Activated T-cell treated with anti-CD3 and anti-CD28 coated beads, Interleukin-2, amount 50 U/mL, for 72 hours (primary cell): ENCODE measurements around the gene R3HDML. TPM values are rescaled to one million over a fixed set of nuclear protein-coding genes. Genes with fewer than 3 reads are reported as not detected.
"Not testable (repeated sequence)": the region's sequence is repeated elsewhere in the genome, so short reads cannot be mapped to it uniquely, and the experiment has no call there.

ENCODE experiments used
- ATAC-seq, 2 donors: fragments of 150-1000 bp; cut with Tn5 transposase; replicated peaks in 1 of 2; 2 replicates each; pipeline ENCODE4 v1.10.0; 2021; ENCODE audit warnings: moderate library complexity in 2 of 2, mild to moderate bottlenecking in 1 of 2
- DNase-seq, 2 donors: peaks; one replicate each; pipeline ENCODE4 v3.0.0; 2021 to 2022; ENCODE audit warnings: mixed read lengths in 1 of 2
- H3K27ac Mint-ChIP-seq: one replicate; pipeline ENCODE4 v1.8.0; 2022; ENCODE audit warnings: mild to moderate bottlenecking, moderate library complexity, mixed read lengths
- H3K27me3 Mint-ChIP-seq: one replicate; pipeline ENCODE4 v1.8.0; 2022; ENCODE audit warnings: low read depth, mixed read lengths
- H3K36me3 Mint-ChIP-seq, 2 donors: one replicate each; pipeline ENCODE4 v1.8.0; 2022; ENCODE audit warnings: mixed read lengths in 2 of 2, mild to moderate bottlenecking in 1 of 2; ENCODE audit not compliant: insufficient read depth in 2 of 2
- H3K4me1 Mint-ChIP-seq: one replicate; pipeline ENCODE4 v1.8.0; 2022; ENCODE audit warnings: low read depth, mixed read lengths
- H3K4me3 Mint-ChIP-seq, 2 donors: one replicate each; pipeline ENCODE4 v1.8.0; 2022; ENCODE audit warnings: mild to moderate bottlenecking in 2 of 2, mixed read lengths in 2 of 2, moderate library complexity in 2 of 2
- H3K9me3 Mint-ChIP-seq, 2 donors: one replicate each; pipeline ENCODE4 v1.8.0; 2022; ENCODE audit warnings: mixed read lengths in 2 of 2
- total RNA-seq, 2 donors: library from RNA; stranded (reverse); gene quantifications; one replicate each; pipeline ENCODE4 v1.2.3, GENCODE V29; 2022

The R3HDML gene
- total RNA-seq, 2 donors from 2014 or later, result not detected

- Mint-ChIP-seq H3K4me1 (peaks cover 15% of the 10 kb centered on the region), H3K27me3 (no peaks in the 10 kb centered on the region), H3K27ac (peak overlapping the region; percentile 93), H3K4me3 (peak overlapping the region; percentile 77 to 92), H3K9me3 (no peaks in the 10 kb centered on the region), H3K36me3 (no peaks in the 10 kb centered on the region)
- ATAC-seq, result no peak
- no peak for DNase-seq
These were observed 26.8 kb upstream of the R3HDML start for GRCh38 chr20:44309763-44310663.

GRCh38 chr20:44310664-44311639 is 25.9 kb upstream of the R3HDML start, which contains the start of gene FITM2:
FITM2 (minus strand) TSS chr20:44311202; CDS start chr20:44311148, 54 bp downstream.
- Mint-ChIP-seq H3K4me1 (peaks cover 15% of the 10 kb centered on the region), H3K27ac (peak within 1 kb of the TSS; percentile 93)
- DNase-seq, result peak; percentile 99

GRCh38 chr20:44314870-44315269 is 22.0 kb upstream of the R3HDML start:
- Mint-ChIP-seq H3K27me3 (no peaks in the 10 kb centered on the region), H3K4me3 (no peak overlapping the region), H3K27ac (no peak overlapping the region)

More at GRCh38 chr20:44310664-44311639, 25.9 kb upstream of the R3HDML start, which contains the start of gene FITM2:
- Mint-ChIP-seq H3K36me3 (no peaks in the 10 kb centered on the region), H3K4me3 (peak within 1 kb of the TSS; percentile 77 to 92), H3K9me3 (no peaks in the 10 kb centered on the region), H3K27me3 (no peaks in the 10 kb centered on the region)
- peak; percentile 90 to 98 for ATAC-seq

GRCh38 chr20:44319839-44320422 is 16.9 kb upstream of the R3HDML start:
- Mint-ChIP-seq H3K4me3 (no peak overlapping the region), H3K27ac (no peak overlapping the region), H3K9me3 (no peaks in the 10 kb centered on the region), H3K36me3 (no peaks in the 10 kb centered on the region), H3K4me1 (no peaks in the 10 kb centered on the region), H3K27me3 (no peaks in the 10 kb centered on the region)
- ATAC-seq (no peak), DNase-seq (no peak)

More at GRCh38 chr20:44314870-44315269, 22.0 kb upstream of the R3HDML start:
- Mint-ChIP-seq H3K4me1 (peaks cover 8% of the 10 kb centered on the region), H3K9me3 (no peaks in the 10 kb centered on the region), H3K36me3 (no peaks in the 10 kb centered on the region)
- ATAC-seq (no peak), DNase-seq (no peak)

GRCh38 chr20:44324343-44324742 is 12.5 kb upstream of the R3HDML start:
- no peak overlapping the region for H3K27ac Mint-ChIP-seq
- no peaks in the 10 kb centered on the region for H3K9me3 Mint-ChIP-seq
- no peaks in the 10 kb centered on the region for H3K36me3 Mint-ChIP-seq
- peaks cover 13% of the 10 kb centered on the region for H3K27me3 Mint-ChIP-seq
- no peaks in the 10 kb centered on the region for H3K4me1 Mint-ChIP-seq
- no peak for DNase-seq
- no peak for ATAC-seq
- H3K4me3 Mint-ChIP-seq, result no peak overlapping the region

- Mint-ChIP-seq H3K27ac (peak overlapping the region; percentile 90), H3K4me3 (peak overlapping the region; percentile 76 to 78)
- peak; percentile 72 to 75 for ATAC-seq
These were observed 10.3 kb upstream of the R3HDML start for GRCh38 chr20:44326391-44327159.

GRCh38 chr20:44327748-44328147 is 9.1 kb upstream of the R3HDML start:
- not testable (repeated sequence) for ATAC-seq, DNase-seq, H3K9me3 Mint-ChIP-seq, H3K36me3 Mint-ChIP-seq, H3K27ac Mint-ChIP-seq, H3K4me1 Mint-ChIP-seq
- Mint-ChIP-seq H3K4me3 (peak overlapping the region; percentile 68 to 78), H3K27me3 (peaks cover 13% of the 10 kb centered on the region)

More at GRCh38 chr20:44326391-44327159, 10.3 kb upstream of the R3HDML start:
- DNase-seq, result peak; percentile 24 to 29
- H3K36me3 Mint-ChIP-seq, result no peaks in the 10 kb centered on the region
- H3K27me3 Mint-ChIP-seq, result peaks cover 13% of the 10 kb centered on the region
- H3K9me3 Mint-ChIP-seq, result no peaks in the 10 kb centered on the region
- no peaks in the 10 kb centered on the region for H3K4me1 Mint-ChIP-seq

- Mint-ChIP-seq H3K36me3 (no peaks in the 10 kb centered on the region), H3K9me3 (no peaks in the 10 kb centered on the region), H3K27ac (no peak overlapping the region), H3K27me3 (peaks cover 13% of the 10 kb centered on the region), H3K4me3 (no peak overlapping the region), H3K4me1 (no peaks in the 10 kb centered on the region)
- DNase-seq, result no peak
- ATAC-seq, result no peak
These were observed 8.4 kb upstream of the R3HDML start for GRCh38 chr20:44328428-44328827.

- ATAC-seq, result no peak
- Mint-ChIP-seq H3K27ac (no peak overlapping the region), H3K36me3 (no peaks in the 10 kb centered on the region), H3K27me3 (peaks cover 18% of the 10 kb centered on the region), H3K9me3 (no peaks in the 10 kb centered on the region), H3K4me1 (no peaks in the 10 kb centered on the region), H3K4me3 (no peak overlapping the region)
- DNase-seq, result no peak
These were observed 5.6 kb upstream of the R3HDML start for GRCh38 chr20:44331201-44331600.

- no peaks in the 10 kb centered on the region for H3K36me3 Mint-ChIP-seq
- H3K27ac Mint-ChIP-seq, result no peak overlapping the region
- H3K27me3 Mint-ChIP-seq, result peaks cover 6% of the 10 kb centered on the region
- no peaks in the 10 kb centered on the region for H3K9me3 Mint-ChIP-seq
- H3K4me3 Mint-ChIP-seq, result no peak overlapping the region
- ATAC-seq, result no peak
- DNase-seq, result no peak
- H3K4me1 Mint-ChIP-seq, result no peaks in the 10 kb centered on the region
These were observed 2.5 kb upstream of the R3HDML start for GRCh38 chr20:44334306-44334705.

GRCh38 chr20:44334709-44335108 is 2.1 kb upstream of the R3HDML start:
- no peak overlapping the region for H3K27ac Mint-ChIP-seq
- H3K36me3 Mint-ChIP-seq, result no peaks in the 10 kb centered on the region
- ATAC-seq, result no peak
- no peaks in the 10 kb centered on the region for H3K9me3 Mint-ChIP-seq
- no peak for DNase-seq
- H3K4me3 Mint-ChIP-seq, result no peak overlapping the region
- H3K4me1 Mint-ChIP-seq, result no peaks in the 10 kb centered on the region
- peaks cover 6% of the 10 kb centered on the region for H3K27me3 Mint-ChIP-seq

- Mint-ChIP-seq H3K9me3 (no peaks in the 10 kb centered on the region), H3K4me1 (no peaks in the 10 kb centered on the region), H3K4me3 (no peak overlapping the region), H3K27me3 (peaks cover 6% of the 10 kb centered on the region), H3K36me3 (no peaks in the 10 kb centered on the region), H3K27ac (no peak overlapping the region)
- no peak for ATAC-seq
- no peak for DNase-seq
These were observed 1.2 kb upstream of the R3HDML start for GRCh38 chr20:44335675-44336074.
